Mononuclear cell (primary cell): ENCODE data around the gene PLCL2. TPM values are rescaled to one million over a fixed set of nuclear protein-coding genes. Genes with fewer than 3 reads are reported as not detected.

Experiments
- H3K27me3 ChIP-seq: 2 replicates; pipeline ENCODE4 v1.6.0; 2011; ENCODE audit warnings: low read length, control low read depth; ENCODE audit not compliant: insufficient read depth
- H3K4me1 ChIP-seq: 2 replicates; pipeline ENCODE4 v1.5.1; 2011; ENCODE audit warnings: mild to moderate bottlenecking, low read length, control low read depth; ENCODE audit not compliant: insufficient read depth
- H3K4me3 ChIP-seq: 2 replicates; pipeline ENCODE4 v1.5.1; 2011; ENCODE audit warnings: mild to moderate bottlenecking, low read length, moderate library complexity
- H3K9me3 ChIP-seq: 2 replicates; pipeline ENCODE4 v1.5.1; 2011; ENCODE audit warnings: low read depth, mild to moderate bottlenecking, control low read depth, low read length
- total RNA-seq: library from RNA; depleted of rRNA; stranded (reverse); fragments of >200 nt; gene quantifications from one replicate; pipeline ENCODE4 v1.2.3, GENCODE V29; 2012

Gene PLCL2
- total RNA-seq: 73.6 TPM

- Histone ChIP-seq H3K9me3 (no peaks in the 10 kb centered on the region), H3K27me3 (no peaks in the 10 kb centered on the region), H3K4me3 (peak within 1 kb of the TSS; percentile 93), H3K4me1 (peaks cover 34% of the 10 kb centered on the region)
Measured at GRCh38 chr3:16884748-16885592, at the start of gene PLCL2. Gene PLCL2 (plus strand): TSS chr3:16884955. CDS start chr3:16885040, 85 bp downstream.

- no peaks in the 10 kb centered on the region for H3K9me3 ChIP-seq
- no peaks in the 10 kb centered on the region for H3K27me3 ChIP-seq
- peaks cover 11% of the 10 kb centered on the region for H3K4me1 ChIP-seq
- no peak overlapping the region for H3K4me3 ChIP-seq
Measured at GRCh38 chr3:16836505-16837237, 48.1 kb upstream of the PLCL2 start.

- Histone ChIP-seq H3K4me3 (no peak overlapping the region), H3K9me3 (no peaks in the 10 kb centered on the region)
Measured at GRCh38 chr3:16837602-16838001, 47.2 kb upstream of the PLCL2 start.

GRCh38 chr3:16838561-16838960, 46.2 kb upstream of the PLCL2 start:
- Histone ChIP-seq H3K9me3 (no peaks in the 10 kb centered on the region), H3K4me1 (peaks cover 30% of the 10 kb centered on the region), H3K4me3 (no peak overlapping the region), H3K27me3 (no peaks in the 10 kb centered on the region)

More at GRCh38 chr3:16837602-16838001, 47.2 kb upstream of the PLCL2 start:
- H3K27me3 ChIP-seq: no peaks in the 10 kb centered on the region
- peaks cover 20% of the 10 kb centered on the region for H3K4me1 ChIP-seq

GRCh38 chr3:16839271-16840100, 45.3 kb upstream of the PLCL2 start:
- peaks cover 39% of the 10 kb centered on the region for H3K4me1 ChIP-seq
- no peaks in the 10 kb centered on the region for H3K27me3 ChIP-seq
- H3K9me3 ChIP-seq: no peaks in the 10 kb centered on the region
- no peak overlapping the region for H3K4me3 ChIP-seq

- H3K27me3 ChIP-seq: no peaks in the 10 kb centered on the region
- no peaks in the 10 kb centered on the region for H3K9me3 ChIP-seq
- H3K4me1 ChIP-seq: peaks cover 45% of the 10 kb centered on the region
- H3K4me3 ChIP-seq: no peak overlapping the region
Measured at GRCh38 chr3:16840101-16840424, 44.7 kb upstream of the PLCL2 start.

- Histone ChIP-seq H3K4me1 (peaks cover 55% of the 10 kb centered on the region), H3K4me3 (peak overlapping the region; percentile 27)
Measured at GRCh38 chr3:16841041-16841753, 43.6 kb upstream of the PLCL2 start.

GRCh38 chr3:16841904-16842271, 42.9 kb upstream of the PLCL2 start:
- no peaks in the 10 kb centered on the region for H3K9me3 ChIP-seq
- no peaks in the 10 kb centered on the region for H3K27me3 ChIP-seq
- H3K4me1 ChIP-seq: peaks cover 62% of the 10 kb centered on the region
- H3K4me3 ChIP-seq: no peak overlapping the region

More at GRCh38 chr3:16841041-16841753, 43.6 kb upstream of the PLCL2 start:
- no peaks in the 10 kb centered on the region for H3K27me3 ChIP-seq
- H3K9me3 ChIP-seq: no peaks in the 10 kb centered on the region

- Histone ChIP-seq H3K27me3 (no peaks in the 10 kb centered on the region), H3K4me3 (peak overlapping the region; percentile 5), H3K4me1 (peaks cover 68% of the 10 kb centered on the region), H3K9me3 (no peaks in the 10 kb centered on the region)
Measured at GRCh38 chr3:16842272-16843270, 42.2 kb upstream of the PLCL2 start.

- Histone ChIP-seq H3K4me3 (no peak overlapping the region), H3K9me3 (no peaks in the 10 kb centered on the region), H3K27me3 (no peaks in the 10 kb centered on the region), H3K4me1 (peaks cover 80% of the 10 kb centered on the region)
Measured at GRCh38 chr3:16844222-16844621, 40.5 kb upstream of the PLCL2 start.

GRCh38 chr3:16844791-16845190, 40.0 kb upstream of the PLCL2 start:
- no peaks in the 10 kb centered on the region for H3K9me3 ChIP-seq
- no peaks in the 10 kb centered on the region for H3K27me3 ChIP-seq
- H3K4me3 ChIP-seq: no peak overlapping the region
- H3K4me1 ChIP-seq: peaks cover 85% of the 10 kb centered on the region

- H3K4me1 ChIP-seq: peaks cover 89% of the 10 kb centered on the region
- no peaks in the 10 kb centered on the region for H3K9me3 ChIP-seq
- H3K4me3 ChIP-seq: no peak overlapping the region
- no peaks in the 10 kb centered on the region for H3K27me3 ChIP-seq
Measured at GRCh38 chr3:16846373-16847080, 38.2 kb upstream of the PLCL2 start.

- Histone ChIP-seq H3K4me3 (no peak overlapping the region), H3K27me3 (no peaks in the 10 kb centered on the region), H3K9me3 (no peaks in the 10 kb centered on the region), H3K4me1 (peaks cover 74% of the 10 kb centered on the region)
Measured at GRCh38 chr3:16848007-16848406, 36.7 kb upstream of the PLCL2 start.
